GM08714 (cell line): ENCODE results near the gene CTBS.

ENCODE experiments used
- H3K4me3 ChIP-seq: fragments of 200-500 bp; sonication (Bioruptor generic); 2 replicates; pipeline ENCODE4 v1.5.1; 2014; ENCODE audit warnings: mild to moderate bottlenecking, low read length, inconsistent platforms
- ZNF274 ChIP-seq: IDR thresholded peaks from 2 replicates; pipeline ENCODE4 v1.6.1; 2012; ENCODE audit warnings: mild to moderate bottlenecking, low read depth, low read length

Gene CTBS, protein sequence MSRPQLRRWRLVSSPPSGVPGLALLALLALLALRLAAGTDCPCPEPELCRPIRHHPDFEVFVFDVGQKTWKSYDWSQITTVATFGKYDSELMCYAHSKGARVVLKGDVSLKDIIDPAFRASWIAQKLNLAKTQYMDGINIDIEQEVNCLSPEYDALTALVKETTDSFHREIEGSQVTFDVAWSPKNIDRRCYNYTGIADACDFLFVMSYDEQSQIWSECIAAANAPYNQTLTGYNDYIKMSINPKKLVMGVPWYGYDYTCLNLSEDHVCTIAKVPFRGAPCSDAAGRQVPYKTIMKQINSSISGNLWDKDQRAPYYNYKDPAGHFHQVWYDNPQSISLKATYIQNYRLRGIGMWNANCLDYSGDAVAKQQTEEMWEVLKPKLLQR

DNA sequence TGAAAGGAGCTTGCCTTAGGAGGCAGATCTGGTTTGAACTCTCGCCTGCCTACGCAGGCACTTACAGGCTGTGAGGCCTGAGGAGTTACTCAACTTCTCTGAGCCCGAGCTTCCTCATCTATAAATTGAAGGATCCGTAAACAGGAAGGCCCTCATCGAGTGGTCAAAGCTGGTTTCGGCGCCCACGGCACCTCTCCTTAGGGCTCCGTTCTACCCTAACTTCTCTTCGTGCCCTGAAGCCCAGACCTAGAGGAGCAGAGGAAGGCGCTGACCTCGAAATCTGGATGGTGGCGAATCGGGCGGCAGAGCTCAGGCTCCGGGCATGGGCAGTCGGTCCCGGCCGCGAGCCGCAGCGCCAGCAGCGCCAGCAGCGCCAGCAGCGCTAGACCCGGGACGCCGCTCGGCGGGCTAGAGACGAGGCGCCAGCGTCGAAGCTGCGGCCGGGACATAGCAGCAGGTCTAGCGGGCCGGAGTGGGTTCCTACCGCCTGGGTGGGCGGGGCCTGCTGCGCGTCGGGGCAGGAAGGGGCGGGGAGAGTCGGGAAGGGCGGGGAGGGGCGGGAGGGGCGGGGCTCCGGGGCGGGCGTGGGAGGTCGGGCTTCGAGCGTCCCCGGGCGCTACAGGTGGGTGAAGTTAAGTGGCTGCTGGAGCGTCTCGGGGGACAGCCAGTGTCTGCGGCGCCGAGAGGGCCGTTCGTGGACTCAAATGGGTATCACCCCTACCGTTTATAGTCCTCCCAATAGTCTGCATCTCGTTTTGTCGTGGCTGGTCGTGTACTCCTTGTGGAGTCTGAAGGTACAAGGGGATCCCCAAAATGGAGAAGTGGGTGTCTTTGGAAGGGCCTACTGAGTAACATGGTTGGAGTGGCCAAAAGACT, at the start of gene CTBS:
TSS of gene CTBS (minus strand) at position 474 of the 876 bp plus-strand sequence. CDS start at position 449, 25 bp downstream.
- TF ChIP-seq ZNF274: no peak

DNA sequence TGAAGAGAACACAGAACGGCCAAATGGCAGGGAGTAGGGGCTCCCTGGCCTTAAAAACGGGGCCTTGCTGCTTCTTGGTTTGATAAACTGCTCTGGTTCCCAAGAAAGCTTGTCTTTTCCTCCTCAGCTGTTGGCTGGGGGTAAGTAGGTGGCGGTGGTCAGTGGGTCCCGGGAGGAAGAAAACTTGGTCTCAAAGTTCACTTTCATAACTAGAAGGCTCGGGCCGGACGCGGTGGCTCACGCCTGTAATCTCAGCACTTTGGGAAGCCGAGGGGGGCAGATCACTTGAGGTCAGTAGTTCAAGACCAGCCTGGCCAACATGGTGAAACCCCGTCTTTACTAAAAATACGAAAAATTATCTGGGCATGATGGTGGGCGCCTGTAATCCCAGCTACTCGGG, 47.3 kb upstream of the CTBS start:
- no peak overlapping the region for H3K4me3 ChIP-seq
- TF ChIP-seq ZNF274: no peak

More for the DNA sequence above, at the start of gene CTBS:
- peak within 1 kb of the TSS; percentile 78 for H3K4me3 ChIP-seq

DNA sequence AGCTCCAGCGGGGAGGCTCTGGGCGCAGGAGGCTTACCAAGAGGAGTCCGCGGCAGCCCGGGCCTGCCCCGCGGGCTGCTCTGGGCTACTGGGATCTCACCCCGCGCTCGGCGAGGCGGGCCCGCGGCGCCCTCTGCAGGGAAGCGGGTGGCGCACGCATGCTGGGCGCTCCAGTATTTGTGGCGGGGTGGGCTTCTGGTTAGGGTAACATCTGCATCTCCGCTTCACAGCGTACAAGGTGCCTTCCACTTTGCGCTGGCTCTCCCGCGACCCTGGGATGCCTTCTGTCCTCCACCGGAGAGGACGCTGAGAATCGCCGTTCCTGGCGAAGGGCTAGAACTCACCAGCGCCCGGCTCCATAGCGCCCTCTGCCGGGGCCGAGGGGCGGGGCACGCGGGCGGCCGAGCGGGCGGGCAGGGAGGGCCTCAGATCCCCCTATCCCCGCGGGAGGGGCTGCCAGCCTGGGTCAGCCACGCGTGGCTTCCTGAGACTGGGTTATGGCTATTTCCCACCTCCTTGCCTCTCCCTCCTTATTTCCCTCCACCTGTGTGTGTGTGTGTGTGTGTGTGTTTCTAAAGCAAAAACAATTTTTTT, 46.6 kb upstream of the CTBS start:
- no peak for TF ChIP-seq ZNF274
- H3K4me3 ChIP-seq: peak overlapping the region; percentile 61; the same call in 1 of the 2 replicates

DNA sequence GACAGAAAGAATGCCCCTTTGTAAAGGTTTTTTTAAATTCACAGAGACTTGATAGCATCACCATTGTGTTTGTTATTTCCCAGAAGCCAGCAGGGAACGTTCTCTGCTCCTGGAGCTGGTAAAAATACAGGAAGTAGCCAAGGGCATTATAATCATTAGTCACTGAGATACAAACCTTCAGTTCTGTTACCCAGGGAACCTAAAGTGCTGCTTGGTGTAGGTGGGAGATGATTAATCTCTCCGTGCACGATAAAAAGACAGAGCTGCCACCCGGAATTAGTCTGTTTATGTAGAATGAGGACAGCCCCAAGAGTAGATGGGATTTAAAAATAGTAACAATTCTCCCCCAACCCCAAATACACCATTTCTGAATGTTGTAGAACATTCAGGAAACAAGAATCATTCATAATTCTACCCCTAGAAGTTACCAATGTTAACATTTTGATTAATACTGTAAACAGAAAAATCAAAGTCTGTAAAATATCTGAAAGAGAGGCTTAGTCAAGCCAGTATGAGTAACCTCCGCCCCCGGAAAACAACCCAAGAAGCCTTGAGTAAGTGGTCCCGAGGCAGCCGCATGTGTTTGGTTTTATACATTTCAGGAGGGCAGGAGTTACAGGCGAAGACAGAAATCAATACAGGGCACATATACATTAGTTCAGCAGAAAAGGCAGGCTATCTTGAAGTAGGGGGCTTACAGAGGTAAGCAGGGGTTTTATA, 45.3 kb upstream of the CTBS start:
- H3K4me3 ChIP-seq: no peak overlapping the region
- no peak for TF ChIP-seq ZNF274

DNA sequence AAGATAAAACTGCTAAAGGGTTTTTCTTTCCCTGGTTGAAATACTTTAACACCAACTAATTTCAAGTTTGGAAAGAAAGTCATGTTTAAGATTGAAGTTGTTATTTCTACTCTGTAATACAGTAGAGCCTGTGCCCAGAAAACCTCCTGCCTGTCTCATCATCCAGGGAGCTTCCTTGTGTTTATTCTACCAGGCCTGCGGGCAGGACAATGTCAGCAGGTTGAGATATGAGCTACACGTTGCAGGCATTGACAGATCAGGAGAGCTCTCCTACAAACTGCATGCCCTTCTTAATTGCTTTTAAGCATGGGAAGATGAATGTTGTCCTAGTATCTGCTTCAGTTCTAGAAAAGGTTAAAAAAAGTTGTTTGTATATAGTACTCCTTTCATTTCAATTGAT, 43.1 kb upstream of the CTBS start:
- TF ChIP-seq ZNF274: no peak
- H3K4me3 ChIP-seq: no peak overlapping the region

DNA sequence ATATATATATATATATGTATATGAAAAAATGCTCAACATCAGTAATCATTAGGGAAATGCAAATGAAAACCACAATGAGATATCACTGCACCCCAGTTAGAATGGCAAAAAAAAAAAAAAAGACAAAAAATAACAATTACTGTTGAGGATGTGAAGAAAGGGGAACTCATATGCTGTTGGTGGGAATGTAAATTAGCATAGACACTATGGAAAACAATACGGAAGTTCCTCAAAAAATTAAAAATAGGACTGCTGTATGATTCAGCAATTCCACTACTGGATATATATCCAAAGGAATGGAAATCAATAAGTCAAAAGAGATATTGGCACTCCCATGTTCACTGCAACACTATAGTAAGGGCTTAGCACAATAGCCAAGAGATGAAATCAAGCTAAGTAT, 41.5 kb upstream of the CTBS start:
- no peak overlapping the region for H3K4me3 ChIP-seq
- no peak for TF ChIP-seq ZNF274

DNA sequence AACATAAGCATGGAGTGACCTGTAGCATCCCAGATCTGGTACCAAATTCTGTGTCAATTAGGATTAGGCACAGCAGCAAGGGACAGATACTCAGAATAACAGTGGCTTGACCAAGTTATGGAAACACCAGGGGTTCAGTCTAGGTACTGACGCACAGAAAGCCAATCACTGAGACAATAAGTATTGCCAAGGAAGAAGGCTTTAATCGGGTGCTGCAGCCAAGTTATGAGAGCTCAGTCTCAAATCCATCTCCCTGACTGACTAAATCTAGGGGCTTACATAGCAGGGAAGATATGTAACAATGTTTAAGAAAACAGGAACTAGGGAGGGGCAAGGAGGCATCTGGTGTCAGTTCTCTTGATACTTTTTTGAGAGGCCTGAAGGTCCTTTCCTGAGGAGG, 39.6 kb upstream of the CTBS start:
- no peak overlapping the region for H3K4me3 ChIP-seq
- TF ChIP-seq ZNF274: no peak

DNA sequence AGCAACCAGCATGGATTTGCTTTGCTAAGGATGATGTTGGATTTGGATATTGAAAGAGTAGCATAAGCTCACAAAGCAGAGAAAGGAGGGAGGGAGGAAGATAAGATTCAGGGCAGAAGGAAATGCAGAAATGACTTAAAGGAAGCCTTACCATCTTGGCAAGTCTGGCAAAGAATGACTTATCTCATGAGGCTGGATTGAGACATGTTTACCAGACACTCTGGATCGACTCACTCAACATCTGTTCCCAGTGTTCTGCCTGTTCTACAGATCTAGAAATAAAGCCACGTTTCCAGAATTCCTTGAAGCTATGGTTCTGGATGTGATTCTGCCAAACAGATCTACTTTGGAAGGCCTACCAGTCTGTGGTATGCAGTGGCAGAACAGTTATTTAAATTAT, 38.8 kb upstream of the CTBS start:
- no peak for TF ChIP-seq ZNF274
- H3K4me3 ChIP-seq: no peak overlapping the region

DNA sequence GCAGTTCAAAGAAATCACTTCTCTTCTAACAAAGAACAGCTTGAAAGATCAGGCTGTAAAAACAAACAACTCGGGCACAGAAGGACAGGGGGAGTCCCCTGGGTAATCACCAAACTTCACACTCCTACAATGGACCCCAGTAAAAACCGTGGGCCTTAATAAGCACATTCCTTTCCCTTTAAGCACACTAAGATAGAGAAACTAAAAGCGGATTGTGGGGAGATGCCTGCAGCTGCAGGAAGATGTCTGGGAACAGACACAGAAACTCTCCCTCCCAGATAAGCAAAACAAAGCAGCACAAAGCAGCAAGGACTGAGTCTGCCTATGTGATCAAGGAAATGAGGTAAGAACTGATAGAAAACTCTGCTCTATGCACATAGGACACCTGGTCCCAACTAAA, 37.6 kb upstream of the CTBS start:
- no peak overlapping the region for H3K4me3 ChIP-seq

DNA sequence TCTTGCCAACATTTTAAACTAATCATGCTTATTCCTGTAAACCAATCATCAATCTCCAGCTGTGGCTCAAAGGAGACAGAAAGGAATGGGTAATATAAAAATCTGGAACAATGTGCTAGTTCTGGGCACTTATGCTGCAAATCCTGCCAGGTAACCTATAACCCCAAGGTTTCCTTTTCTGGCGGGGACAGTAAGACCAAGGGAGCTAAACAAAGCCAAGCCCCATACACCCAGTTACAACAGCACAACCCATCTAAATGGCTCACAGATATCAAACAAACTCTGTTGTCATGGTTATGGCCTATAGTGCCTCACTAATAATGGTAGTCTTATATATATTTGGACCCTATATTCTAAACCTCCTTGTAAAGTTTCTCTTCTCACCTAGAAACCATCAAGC, 36.9 kb upstream of the CTBS start:
- no peak overlapping the region for H3K4me3 ChIP-seq
- no peak for TF ChIP-seq ZNF274

More for the DNA sequence above, 37.6 kb upstream of the CTBS start:
- no peak for TF ChIP-seq ZNF274

DNA sequence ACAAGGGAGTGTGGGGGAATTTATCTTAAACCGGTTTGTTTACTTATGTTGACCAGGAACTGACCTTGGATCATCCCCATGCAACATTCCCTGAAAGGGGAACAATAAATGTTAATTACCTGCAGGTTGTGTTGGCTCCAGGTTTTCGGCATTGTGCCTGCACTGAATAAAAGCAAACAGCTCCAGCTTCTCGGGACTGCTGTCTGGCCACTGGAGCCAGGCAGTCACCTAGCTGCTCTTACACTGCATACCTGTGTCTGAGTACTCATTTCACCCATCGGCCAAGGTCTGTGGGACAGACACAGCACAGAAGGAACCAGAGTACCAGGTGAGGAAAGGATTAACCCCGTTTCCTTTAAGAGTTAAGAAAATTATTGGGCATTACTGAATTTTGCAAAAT, 32.7 kb upstream of the CTBS start:
- no peak for TF ChIP-seq ZNF274
- H3K4me3 ChIP-seq: no peak overlapping the region

DNA sequence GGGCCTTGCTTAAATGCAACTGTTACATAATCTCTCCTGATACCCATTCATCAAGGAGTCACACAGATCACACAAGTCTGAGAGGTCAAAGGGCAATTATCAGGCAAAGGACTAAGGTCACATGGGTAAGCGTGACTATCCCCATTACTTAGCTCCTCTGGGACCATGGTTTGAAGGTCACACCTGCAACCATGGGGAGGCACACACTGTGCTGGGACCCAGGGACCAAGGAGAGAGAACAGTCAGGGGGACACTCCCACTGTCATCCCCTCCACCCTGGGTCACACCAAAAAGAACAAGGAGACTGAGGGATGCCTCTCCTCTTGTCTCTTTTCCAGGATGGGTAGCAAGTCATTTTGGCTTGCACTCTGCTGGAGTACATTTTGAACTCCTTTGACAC, 30.9 kb upstream of the CTBS start:
- H3K4me3 ChIP-seq: no peak overlapping the region
- TF ChIP-seq ZNF274: no peak

DNA sequence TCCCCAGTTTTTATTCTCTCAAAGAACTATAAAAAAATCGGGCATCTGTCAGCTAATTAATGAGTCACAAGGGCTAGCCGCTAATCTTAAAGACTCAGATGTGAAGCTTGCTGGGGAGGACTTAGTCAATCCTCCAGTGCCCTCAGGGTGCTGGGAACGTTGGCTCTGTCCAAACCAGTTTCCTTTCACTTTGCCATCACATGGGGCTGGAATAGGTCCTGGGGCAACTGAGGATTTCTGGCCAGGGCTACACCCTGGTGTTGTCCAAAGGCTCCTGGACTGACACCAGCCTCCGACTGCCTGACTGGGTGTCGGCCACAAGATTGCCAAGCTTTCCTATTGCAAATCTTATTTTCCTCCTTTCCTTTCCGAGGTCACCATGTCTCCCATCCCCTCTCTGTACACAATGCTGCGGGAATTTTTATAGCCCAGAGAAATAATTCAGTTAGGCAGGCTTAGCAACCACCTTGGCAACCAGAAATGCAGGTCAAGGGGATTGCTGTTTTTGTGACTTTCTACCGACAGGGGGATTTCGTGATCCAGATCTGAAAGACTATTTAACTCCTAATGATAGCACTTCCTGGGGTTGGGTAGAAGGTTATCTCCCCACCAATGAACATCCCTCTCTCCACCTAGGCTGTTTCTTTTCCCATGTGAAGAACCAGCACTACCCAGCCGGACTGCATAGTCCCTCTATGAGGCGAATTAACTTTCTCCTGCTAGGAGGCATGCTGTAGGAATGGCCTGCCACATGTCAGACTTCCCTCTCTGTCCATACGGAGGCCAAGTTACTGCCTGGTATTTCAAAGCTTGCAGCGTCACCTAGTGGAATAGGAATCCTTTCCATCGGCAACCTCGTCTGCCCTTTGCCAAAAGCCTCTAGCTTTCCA, 29.9 kb upstream of the CTBS start:
- H3K4me3 ChIP-seq: no peak overlapping the region
- no peak for TF ChIP-seq ZNF274
